ENCODE measurements around the gene OR8K1.

- TF ChIP-seq, protein P1, sequence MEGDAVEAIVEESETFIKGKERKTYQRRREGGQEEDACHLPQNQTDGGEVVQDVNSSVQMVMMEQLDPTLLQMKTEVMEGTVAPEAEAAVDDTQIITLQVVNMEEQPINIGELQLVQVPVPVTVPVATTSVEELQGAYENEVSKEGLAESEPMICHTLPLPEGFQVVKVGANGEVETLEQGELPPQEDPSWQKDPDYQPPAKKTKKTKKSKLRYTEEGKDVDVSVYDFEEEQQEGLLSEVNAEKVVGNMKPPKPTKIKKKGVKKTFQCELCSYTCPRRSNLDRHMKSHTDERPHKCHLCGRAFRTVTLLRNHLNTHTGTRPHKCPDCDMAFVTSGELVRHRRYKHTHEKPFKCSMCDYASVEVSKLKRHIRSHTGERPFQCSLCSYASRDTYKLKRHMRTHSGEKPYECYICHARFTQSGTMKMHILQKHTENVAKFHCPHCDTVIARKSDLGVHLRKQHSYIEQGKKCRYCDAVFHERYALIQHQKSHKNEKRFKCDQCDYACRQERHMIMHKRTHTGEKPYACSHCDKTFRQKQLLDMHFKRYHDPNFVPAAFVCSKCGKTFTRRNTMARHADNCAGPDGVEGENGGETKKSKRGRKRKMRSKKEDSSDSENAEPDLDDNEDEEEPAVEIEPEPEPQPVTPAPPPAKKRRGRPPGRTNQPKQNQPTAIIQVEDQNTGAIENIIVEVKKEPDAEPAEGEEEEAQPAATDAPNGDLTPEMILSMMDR (IDR thresholded peaks at IDR 0.05; ENCODE audit: poor library complexity, severe bottlenecking) = no peak
- TF ChIP-seq EZH2 (IDR thresholded peaks at IDR 0.05; ENCODE audit: borderline replicate concordance, insufficient read depth, low read length, poor library complexity, severe bottlenecking) (no peak), EP300 (conservative IDR thresholded peaks at IDR 0.05; ENCODE audit: poor library complexity, severe bottlenecking) (no peak), RAD21 (conservative IDR thresholded peaks at IDR 0.05) (no peak), MXI1 (conservative IDR thresholded peaks at IDR 0.05; ENCODE audit: poor library complexity, severe bottlenecking) (no peak)
Measured at GRCh38 chr11:56380120-56380519, 34.3 kb downstream of the OR8K1 start.
